GM18909 (cell line): ENCODE results near the gene NOTCH1.
"Not testable (repeated sequence)": the region's sequence is repeated elsewhere in the genome, so short reads cannot be mapped to it uniquely, and the experiment has no call there.

Experiments
- ATAC-seq: cut with Tn5 transposase; IDR thresholded peaks from one replicate; pipeline ENCODE4 v1.9.1; 2021; ENCODE audit warnings: mild to moderate bottlenecking; ENCODE audit not compliant: unreplicated experiment, poor library complexity

Gene NOTCH1

DNA sequence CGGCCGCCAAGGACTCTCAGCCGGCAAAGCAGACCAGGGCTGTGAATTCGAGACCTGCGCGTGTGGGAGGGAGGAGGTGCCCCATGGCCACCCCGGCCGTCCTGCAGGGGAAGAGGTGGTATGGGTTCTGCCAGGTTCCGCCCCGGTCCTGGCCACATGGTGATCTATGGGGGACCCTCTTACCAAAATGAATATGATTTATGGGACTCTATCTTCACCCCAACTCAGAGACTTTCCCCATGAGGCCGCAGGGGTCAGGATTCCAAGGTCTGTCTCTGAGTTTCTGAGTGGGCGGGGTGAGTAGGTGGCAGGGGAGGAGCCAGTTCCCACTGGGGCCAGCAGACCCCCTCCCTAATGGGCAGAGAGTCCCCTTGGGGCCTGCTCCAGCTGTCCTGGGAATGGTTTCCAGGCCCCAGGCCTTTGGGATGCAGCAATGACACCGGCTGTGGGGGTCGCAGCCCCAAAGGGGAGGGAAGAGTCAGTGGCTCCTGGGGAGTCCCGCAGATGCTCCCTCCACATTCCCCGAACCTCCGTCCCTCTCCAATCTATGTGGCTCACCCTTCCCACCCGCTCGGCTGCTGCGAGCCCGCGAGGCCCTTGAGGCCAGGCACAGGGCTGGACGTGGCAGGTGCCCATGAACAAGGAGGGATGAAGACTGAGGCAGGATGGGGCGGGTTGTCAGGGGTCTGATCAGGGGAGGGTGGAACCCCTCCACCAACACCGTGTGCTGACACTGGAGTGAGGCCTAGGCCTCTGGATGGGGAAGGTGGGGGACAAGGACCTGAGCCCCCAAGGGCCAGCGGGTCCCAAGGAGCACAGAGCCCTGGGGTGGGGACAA is 20.1 kb upstream of the NOTCH1 start:
- no peak for ATAC-seq

DNA sequence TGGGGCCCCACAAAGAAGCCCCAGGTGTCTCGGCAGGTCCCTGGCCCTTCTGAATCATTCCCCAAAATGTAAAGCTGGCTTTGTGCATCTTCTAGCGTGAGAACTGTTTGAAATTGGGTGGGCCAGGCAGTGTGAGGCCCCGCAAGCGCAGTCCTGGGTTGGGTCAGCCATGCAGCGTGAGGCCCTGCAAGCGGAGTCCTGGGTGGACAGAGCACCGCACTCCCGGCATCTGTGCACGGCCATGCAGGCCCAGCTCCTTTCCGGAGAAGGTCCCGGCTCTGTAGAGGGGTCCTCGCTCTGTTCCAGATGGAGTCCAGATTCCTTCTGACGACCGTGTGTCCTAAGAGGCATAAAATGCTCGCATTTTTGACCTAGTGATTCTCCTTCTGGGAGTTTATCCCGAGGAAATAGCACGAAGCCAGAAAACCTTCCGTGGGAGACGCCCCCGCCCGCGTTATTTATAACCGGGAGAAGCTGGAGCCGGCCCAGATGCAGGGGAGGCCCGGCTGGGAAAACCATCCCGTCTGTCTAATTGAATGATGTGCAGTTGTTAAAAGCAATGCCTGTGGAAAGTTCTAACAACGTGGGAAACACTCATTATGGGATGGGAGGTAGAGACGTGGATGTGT is 19.4 kb upstream of the NOTCH1 start:
- no peak for ATAC-seq

DNA sequence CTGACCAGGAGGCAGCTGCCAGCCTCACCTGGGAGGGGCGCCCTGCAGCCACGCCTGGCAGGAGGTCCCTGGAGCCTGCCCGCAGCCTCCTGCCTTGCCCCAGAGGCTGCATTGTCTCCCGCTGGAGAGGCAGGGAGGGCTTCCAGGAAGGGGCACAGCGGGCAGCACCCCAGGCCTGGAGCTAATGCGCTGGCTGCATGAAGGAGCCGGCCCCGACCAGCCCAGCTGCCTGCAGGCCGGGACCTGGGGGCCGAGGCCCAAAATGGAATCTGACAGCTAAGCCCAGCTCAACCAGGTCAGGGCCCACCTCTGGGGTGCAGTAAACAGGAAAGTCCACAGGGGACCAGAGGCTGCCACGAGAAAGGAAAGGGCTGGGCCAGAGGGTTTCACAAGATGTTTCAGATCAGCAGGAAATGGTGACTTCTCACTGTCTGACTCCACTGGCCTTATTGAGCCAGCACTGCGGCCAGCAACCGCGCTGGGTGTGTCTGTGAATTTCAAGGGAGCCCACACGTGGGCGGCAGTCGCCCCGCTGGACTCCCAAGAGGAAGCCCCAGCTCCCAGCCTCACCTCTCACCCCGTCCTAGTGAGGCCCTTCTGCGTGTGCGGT is 18.6 kb upstream of the NOTCH1 start:
- no peak for ATAC-seq

DNA sequence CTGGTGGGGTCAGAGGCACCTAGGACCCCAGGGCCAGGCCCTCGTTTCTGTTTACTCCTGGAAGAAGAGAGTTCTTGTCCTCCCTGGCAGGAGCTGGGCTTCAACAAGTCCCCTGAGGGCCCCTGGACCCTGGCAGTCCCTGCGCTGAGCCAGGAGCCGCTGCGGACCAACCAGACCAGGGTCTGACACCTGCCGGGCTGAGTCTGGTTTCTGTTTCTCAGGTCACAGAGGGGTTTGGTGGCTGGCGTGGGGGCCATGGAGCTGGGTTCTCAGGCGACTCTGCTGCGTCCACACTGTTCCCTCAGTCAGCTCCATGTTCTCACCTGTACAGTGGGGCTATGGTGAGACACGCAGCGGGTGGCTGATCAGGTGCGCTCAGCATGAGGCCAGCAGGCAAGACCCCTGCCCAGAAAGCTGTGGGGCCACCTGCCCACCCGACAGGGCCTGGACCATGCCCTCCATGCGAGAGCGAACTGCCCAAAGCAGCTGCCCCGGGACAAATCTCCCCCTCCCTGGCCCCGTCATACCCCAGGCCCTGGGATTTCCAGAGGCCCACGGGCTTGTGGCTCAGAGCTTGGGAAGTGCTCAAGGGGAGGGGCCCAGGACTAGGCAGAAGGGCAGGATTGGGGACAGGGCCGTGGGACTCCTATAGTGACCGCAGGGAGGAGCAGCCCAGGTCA is 17.9 kb upstream of the NOTCH1 start:
- no peak for ATAC-seq

DNA sequence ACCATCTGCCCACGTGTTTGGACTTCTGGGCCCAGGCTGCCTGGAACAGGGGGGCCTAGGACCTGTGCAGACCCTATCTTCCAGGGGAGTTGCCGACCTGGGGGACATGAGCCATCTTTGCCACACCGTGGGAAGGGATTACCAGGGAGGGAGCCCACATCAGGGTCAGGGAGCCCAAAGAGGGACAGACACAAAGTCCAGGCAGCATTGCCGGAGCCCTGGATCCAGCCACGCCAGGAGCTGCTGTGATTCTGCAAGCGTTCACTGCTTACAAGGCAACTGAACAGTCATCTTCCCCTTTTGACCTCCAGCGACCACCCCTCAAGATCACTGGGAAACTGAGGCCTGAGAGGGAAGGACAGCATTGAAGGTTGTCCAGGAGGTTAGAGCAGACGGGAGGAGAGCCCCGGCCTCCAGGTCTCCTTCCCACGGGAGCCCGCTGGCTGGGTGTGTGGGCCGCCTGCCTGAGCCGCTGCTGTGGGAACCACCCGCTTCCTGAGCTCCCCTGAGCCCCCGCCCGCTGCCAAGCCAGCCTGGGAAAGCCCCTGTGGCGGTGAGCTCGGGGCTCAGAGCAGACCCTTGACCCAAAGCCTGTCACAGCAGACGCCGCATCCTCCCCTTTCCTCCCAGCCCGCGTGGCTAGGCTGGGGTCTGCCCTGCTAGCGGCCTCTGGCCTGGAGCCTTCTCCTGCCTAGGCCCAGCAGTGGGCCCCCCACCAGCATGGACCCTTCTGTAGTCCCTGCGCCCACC is 17.1 kb upstream of the NOTCH1 start:
- no peak for ATAC-seq

DNA sequence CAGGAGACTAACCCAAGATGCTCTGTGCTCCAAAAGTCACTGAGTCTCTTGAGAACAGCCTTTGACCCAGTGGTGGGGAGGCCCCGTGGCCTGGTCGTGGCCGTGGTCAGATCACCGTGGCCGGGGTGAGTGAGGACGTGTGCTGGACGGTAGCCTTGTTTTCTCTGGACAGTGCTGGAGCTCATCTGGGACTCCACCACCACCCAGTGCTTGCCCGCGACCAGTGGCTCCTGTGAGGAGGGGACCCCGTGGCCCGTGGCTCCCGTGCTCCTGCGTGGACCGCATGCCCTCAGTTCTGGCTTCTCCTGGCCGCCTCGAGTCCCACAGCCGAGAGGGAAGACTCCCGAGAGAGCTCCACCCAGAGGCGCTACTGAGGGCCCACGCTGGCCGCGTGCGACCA is 15.9 kb upstream of the NOTCH1 start:
- ATAC-seq = no peak

DNA sequence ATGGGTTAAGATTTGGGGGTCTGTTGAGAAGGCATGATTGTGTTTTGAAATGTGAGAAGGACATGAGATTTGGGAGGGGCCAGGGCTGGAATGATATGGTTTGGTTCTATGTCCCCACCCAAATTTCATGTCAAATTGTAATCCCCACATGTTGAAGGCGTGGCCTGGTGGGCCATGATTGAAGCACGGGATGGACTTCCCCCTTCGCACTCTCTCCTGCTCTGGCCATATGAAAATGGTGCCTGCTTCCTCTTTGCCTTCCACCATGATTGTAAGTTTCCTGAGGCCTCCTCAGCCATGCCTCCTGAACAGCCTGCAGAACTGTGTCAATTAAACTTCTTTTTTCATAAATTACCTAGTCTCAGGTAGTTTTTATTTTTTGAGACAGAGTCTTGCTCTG is 14.7 kb upstream of the NOTCH1 start:
- ATAC-seq = no peak

DNA sequence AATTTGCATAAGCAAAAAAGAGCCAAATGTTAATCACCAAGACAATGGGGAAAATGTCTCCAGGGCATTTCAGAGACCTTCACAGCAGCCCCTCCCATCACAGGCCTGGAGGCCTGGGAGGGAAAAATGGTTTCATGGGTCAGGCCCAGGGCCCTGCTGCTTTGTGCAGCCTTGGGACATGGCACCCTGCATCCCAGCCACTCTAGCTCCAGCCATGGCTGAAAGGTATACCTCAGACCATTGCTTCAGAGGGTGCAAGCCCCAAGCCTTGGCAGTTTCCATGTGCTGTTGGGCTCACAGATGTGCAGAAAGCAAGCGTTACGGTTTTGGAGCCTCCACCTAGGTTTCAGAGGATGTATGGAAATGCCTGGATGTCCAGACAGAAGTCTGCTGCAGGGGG is 13.5 kb upstream of the NOTCH1 start:
- ATAC-seq = not testable (repeated sequence)

DNA sequence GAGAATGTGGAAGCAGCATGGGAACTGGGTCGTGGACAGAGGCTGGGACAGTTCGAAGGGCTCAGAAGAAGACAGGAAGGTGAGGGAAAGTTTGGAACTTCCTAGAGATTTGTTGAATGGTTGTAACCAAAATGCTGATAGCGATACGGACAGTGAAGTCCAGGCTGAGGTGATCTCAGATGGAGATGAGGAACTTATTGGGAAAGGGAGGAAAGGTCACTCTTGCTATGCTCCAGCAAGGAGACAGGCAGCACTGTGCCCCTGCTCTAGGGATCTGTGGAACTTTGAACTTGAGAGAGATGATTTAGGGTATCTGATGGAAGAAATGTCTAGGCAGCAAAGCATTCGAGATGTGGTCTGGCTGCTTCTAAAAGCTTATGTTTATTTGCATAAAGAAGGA is 13.0 kb upstream of the NOTCH1 start:
- not testable (repeated sequence) for ATAC-seq

DNA sequence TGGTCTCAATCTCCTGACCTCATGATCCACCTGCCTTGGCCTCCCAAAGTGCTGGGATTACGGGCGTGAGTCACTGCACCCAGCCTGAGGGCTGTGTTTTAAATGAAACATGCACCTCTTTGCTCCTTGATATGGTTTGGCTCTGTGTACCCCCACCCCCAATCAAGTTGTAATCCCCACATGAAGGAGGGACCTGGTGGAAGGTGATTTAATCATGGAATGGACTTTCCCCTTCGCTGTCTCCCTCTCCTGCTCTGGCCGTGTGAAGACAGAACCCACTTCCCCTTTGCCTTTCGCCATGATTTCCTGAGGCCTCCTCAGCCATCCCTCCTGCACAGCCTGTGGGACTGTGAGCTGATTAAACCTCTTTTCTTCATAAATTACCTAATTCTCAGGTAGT is 12.5 kb upstream of the NOTCH1 start:
- no peak for ATAC-seq

DNA sequence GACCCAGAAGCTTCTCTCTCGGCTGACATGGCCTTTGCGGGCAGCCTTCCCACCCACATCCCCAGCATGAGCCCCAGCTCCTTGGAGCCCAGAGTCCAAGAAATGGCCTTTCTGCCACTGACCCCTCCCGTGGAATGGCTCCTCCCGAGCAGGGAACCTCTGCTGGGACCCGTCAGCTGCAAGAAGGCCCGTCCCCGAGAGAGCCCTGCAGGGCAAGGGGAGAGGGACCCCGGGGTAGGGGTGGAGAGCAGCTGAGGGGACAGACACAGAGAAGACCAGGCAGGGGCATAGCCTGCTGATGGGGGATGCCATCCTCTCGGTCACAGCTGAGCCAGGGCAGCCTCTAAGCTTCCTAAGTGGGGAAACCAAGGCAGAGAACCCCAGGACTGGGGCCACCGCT is 11.2 kb upstream of the NOTCH1 start:
- no peak for ATAC-seq

DNA sequence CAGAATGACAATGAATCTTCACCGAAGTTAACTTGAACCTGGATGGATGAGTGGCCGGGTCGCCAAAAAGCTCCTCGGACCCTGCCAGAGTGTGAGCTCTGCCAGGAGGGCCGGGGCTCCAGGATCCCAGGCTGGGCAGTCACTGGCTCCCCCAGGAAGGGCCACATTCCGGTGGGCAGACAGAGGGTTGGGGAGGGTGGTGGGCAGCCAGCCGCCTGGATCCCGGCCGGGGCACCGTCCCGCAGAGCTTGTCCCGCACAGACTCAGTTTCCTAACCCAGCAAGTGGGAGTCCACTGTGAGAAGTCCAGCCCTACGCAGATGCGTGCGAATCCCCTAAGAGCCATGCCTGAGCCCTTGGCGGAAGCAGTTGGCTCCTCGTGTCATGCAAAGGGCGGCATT is 10.3 kb upstream of the NOTCH1 start:
- ATAC-seq = no peak

DNA sequence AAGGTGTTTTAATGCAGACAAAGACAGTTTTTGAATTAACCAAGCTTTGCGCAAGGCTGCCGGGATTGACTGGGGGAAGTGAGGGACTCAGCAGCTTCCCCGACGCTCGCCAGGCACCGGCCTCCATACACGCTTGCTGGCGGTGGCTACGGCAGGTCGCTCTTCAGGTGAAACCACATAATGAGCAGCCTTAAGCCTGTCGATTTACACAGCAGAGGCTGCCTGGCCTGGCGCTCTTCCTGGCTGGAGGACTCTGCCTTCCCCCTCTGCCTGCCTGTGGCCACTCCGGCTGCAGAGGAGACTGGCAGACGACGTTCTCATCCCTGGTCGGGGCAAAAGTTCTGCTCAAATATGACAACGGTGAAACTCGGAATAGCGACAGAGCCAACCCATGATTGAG is 9.0 kb upstream of the NOTCH1 start:
- no peak for ATAC-seq

DNA sequence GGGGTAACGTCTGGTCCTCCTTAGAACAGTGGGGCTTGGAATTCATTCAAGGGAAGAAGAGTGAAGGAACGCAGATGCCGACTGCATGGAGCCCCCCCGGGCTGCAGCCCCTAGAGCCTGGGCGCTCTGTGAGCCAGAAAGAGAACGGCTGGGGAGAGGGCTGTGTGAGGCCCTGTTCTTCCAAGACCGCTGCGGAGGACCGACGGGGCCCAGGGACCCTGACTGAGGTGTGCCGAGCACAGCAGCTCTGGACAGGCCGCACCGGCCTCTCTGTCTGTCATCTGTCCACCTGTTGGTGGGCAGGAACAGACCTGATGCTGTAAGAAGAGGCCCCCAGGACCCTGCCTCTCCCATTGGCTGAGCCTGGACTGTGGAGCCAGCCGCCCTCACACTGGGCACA is 7.7 kb upstream of the NOTCH1 start:
- ATAC-seq = no peak

DNA sequence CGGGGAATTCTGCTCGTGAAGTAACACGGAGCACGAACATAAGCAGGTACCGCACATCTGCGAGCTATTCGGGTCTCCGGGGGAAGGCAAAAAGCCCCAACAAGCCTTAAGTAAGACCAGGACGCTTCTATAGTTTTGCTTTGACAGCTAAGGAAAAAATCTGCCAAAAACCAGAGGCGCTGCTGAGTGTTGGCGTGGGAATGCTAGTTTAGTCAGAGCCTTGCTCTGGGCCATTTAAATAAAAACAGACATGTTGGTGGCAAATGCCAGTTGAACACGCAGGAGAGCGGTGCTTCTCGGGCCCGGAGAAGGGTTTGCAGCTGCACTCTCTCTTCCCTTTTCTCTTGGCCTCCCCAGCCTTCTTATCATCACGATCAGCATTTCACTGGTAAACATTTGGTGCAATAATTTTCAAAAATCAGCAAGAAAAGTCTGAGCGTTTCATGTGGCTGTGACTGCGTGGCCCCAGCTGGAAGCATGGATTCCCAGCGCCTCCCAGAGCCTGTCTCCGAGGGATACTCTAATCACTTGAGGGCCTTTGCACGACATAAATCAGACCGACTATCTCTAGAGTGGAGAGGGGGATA is 6.4 kb upstream of the NOTCH1 start:
- ATAC-seq = no peak

DNA sequence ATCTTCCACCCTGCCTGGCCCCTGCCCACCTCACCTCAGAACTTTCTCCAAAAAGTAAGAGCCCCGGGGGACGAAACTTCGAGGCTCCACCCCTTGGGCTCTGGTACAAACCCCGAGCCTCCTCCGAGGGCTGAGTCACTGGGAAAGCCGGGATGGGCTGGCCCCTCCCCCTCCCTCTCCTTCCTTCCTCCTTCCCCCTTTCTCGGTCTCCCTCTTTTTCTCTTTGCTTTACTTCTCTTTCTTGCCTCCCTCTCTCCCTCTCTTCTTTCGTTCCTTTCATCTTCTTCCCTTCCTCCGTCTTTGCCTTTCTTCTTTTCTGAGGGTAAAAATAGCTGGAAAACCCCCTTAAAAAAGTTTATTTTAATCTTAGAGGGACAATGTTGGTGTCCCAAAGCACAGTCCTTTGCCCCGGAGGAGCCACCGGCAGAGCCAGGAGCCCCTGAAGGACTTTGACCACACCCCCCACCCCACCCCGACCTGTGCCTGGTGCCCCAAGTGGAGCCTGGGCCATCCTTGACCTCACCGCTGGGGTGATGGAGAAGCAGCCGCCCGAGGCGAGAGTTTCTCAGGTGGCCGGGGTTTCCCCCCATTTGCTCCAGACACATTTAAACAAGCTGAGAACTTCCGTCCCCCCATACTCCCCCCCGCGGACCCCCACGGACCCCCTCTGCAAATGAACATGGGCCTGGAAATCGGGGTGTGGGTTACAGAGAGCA is 5.7 kb upstream of the NOTCH1 start:
- no peak for ATAC-seq

DNA sequence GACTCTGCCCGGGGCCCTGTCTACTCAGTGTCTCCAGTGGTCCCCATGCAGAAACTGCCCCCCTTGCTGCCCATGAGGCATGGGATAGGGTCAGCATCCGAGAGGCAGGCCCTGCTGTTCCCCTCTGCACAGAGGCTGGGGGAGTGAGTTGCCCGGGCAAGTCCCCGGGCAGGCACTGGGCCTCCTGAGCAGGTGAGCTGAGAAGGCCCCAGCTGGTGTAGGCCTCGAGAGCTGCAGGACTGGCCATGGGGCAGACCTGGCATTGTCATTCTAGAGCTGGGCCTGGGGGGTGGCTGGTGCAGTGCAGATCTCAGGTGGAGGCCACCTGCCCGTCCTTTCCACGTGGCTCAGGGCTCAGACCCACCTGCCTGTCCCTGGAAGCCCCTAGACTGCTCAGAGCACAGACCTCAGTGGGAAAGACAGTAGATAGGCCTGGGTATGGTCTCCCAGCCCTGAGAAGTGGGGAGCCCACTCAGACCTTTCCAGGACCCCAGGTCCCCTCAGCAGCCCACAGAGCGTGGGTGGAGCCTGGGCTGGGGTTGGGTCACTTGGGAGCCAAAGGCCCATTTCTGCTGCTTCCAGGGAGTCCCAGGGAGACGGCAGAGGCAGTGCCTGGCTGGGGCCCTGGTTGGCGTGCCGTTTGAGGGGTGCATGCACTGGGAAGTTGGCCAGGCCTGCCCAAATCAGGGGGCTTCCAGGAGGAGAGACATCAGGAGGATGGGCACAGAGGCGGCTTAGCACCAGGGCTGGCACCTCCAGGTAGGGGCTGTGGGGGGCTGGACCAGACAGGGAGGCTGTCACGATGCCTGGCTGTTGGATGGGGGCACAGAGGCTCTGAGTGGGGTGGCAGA is 4.8 kb upstream of the NOTCH1 start:
- ATAC-seq = no peak
